ENCODE data around the gene SLC16A8.
"Not testable (repeated sequence)": the region's sequence is repeated elsewhere in the genome, so short reads cannot be mapped to it uniquely, and the experiment has no call there.

Gene SLC16A8

DNA sequence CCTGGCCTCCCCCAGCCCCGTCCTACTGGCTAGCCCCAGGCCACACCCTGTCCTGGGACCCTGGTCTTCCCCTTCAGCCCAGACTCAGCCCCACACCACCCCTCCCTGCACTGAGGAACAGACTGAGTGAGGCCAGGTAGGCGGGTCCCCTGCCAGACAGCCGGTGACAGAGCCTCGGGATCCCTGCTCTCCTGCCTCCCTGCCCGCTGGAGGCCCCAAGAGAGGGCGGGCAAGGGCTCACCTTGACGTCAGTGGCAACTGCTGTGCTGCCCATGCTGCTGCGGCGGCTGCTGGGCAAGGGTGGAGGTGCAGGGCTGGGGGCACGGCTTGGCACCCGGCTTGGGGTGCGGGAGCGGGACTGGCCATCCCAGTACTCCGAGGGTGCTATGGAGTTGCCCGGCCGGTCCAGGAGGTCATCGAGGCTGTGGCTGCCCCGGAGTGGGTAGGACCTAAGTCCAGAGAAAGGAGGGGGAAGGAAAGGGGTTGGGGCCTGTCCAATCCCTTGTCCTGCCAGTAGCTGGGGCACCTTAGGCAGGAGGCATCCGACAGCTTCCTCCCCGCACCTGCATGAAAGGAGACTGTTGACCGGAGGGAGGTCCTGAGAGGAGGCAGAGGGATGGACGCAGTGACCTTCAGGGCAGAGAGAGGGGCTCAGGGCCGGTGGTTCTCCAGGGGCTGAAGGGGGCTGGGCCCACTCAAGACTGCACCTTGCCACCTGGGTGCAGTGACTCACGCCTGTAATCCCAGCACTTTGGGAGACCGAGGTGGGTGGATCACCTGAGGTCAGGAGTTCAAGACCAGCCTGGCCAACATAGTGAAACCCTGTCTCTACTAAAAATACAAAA, 2.2 kb upstream of the SLC16A8 start:
- DNase-seq (ENCODE audit: low read depth) = no peak

DNA sequence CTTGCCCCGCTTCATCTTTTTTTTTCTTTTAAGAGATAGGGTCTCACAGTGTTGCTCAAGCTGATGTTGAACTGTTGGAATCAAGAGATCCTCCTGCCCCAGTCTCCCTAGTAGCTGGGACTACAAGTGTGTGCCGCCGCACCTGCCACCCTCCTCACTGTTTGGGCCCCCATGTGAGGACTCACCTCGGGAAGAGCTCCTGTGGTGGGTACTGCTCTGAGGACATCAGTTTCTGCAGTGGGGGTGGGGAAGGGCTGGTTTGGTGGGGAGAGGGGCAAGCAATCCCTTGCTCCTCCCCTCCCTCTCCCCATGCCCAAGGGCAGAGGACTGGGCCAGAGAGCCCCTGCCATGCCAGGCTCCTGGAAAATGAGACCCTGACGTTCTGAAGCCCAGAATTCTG, 1.5 kb upstream of the SLC16A8 start:
- DNase-seq (ENCODE audit: low read depth) = no peak

DNA sequence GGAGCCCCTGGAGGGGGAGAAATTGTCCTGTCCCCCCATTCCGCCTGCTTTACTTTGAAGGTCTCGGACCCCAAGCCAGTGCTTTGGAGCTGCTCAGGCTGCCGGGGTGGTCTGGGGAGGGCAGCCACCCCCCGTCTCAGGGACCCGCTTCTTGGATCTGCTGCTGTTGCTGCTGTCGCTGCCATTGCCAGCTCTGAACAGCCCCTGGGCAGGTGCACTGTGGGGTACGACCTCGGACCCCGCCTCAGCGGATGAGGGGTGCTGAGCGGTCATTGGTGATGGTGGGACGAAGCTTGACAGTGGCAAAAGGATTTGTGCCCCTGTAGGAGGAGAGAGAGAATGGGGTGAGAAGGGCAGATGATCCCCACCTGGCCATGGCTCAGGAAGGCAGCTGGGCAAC, 1.1 kb upstream of the SLC16A8 start:
- DNase-seq (ENCODE audit: low read depth) = no peak

DNA sequence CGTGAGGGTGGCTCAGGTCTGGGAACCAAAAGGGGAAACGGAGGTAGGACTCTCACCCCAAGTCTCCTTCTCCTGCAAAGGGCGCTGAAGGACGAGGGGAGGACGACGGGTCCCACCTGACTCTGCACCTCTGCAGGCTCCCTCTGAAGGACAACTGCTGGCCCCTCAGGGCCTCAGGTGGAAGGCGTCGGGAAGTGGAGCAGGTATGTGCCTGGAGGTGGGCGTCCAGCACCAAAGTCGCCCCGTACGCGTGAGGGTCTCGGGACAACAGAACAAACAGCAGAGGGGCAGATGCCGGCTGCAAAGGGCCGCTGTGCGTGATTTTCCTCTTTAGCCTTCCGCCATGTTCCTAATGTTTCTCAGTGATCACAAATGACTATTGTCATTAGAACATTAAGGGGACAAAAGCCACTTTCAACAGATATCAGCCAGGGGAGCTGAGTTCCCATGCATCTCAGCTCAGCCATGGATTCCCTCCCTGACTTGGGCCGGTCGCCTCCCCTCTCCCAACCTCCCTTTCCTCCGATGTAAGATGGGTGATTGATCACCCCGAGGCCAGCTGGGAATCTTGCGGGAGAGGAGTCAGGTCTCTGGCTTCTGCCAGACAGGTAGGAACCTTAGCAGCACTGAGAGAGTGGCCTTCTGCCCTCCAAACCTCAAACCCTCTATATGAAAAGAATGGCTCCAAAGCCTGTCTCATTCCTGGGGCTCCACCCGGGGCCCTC, 836 bp downstream of the SLC16A8 start:
- DNase-seq (ENCODE audit: low read depth) = no peak

DNA sequence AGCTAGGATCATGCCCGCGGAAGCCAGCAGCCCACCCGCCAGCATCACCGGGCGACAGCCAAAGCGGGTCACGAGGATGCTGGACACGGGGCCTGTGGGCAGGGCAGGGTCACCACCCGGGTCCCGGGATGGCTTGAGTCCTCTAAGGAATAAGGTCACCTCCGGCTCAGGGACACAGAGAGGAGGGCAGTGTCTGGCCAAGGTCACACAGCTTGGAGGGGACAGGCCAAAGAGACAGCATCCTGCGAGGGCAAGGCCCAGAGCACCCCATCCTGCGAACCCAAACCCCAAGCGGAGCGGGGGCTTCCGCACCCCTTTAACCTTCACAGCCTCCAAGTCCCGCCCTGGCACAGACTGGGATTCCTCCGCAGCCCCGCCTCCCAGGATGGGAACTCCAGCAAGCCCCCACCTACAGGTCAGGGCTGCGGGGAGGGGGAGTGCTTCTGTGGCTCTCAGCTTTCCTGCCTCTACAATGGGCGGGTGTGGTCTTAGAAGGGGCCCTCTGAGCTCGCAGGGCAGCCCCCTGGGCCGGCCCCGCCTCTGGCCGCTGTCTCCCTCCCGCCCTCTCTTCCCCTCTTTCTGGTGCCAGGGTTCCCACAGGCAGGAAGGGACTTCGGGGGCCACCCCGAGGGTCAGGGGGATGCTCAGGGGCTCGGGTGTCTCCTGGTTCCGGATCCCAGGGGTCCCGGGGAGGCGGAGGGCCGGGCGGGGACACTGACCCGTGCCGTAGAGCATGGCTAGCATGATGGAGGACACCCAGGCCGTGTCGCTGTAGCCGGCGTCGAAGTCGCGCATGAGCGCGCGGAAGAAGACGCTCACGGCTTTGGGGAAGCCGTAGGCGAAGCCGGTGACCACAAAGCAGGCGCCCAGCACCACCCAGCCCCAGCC, 1.8 kb downstream of the SLC16A8 start:
- DNase-seq (ENCODE audit: low read depth) = no peak

DNA sequence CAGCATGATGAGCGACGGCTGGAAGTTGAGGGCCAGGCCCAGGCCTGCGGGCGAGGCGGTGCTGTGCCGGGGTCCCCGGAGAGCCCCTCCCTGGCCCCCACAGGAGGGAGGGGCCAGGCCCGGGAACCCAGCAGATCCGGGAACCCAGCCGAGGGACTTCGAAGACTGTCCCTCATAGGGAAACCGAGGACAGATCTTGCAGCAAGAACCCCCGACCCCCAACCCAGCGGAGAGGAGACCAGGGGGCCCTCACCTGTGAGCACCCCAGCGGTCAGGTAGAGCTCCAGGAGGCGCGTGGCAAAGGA, 2.4 kb downstream of the SLC16A8 start:
- no peak for DNase-seq (ENCODE audit: low read depth)

DNA sequence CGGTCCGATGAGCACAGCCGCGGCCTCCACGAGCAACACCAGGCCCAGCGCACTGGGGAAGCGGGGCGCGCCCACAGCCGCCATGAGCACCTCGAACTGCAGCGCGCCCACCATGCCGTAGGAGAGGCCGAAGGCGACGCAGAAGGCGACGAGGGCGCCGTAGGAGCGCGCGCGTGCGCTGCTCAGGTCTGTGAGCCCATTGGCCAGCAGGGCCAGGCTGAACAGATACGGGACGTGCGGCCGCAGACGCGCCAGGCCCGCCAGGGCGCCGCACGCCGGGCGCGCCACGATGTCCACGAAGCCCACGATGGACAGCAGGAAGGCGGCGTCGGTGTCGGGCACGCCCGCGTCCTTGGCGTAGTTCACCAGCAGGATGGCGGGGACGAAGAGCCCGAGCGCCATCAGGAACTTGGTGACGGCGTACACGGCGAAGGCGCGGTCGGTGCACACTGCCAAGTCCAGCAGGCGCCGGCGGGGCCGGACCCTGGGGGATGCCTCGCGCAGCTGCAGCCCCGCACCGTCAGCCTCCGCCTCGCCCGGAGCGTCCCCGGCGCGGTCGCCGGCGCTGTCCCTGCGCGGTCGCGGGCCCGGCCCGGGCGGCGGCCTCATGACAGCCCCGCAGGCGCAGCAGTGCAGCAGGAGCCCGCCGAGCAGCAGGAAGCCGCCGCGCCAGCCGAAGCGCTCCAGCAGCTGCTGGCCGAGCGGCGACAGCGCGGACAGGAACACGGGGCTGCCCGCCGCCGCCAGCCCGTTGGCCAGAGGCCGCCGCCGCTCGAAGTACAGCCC, 2.9 kb downstream of the SLC16A8 start:
- DNase-seq (ENCODE audit: low read depth) = no peak

DNA sequence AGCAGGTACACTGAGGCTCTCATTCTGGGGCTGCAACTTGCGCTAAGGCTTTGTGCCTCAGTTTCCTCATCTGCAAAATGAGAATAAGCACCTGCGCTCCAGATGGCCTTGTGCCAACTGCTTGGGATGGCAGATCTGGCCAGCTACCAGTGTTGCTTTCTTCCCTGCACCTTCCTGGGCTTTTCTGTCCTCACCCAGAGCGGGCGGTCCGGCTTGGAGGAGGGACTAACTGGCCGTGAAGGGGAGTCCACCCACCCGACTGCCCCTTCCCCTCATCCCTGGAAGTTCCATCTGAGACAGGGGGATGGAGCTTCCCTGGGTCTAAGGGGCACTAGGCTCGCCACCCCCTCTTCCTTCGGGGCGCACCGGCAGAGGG, 3.5 kb downstream of the SLC16A8 start:
- DNase-seq (ENCODE audit: low read depth) = no peak

DNA sequence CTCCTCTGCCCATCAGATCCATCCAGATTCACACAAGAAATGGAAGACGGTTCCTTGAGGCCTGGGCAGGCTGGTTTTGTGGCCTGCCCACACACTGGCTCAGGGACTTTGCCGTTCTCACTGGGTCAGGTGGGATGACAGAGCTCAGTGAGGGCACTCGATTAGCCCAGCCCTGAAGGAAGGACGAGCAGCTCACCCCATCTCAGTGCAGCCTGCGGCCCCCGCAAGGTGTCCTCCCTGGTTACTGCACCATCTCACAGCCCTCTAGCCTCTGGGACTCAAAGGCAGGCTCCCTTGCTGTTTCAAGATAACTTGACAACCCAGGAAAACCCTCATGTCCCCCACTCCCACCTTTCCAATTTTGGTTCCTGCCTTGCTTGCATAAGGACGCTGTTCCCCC, 4.2 kb downstream of the SLC16A8 start:
- no peak for DNase-seq (ENCODE audit: low read depth)

DNA sequence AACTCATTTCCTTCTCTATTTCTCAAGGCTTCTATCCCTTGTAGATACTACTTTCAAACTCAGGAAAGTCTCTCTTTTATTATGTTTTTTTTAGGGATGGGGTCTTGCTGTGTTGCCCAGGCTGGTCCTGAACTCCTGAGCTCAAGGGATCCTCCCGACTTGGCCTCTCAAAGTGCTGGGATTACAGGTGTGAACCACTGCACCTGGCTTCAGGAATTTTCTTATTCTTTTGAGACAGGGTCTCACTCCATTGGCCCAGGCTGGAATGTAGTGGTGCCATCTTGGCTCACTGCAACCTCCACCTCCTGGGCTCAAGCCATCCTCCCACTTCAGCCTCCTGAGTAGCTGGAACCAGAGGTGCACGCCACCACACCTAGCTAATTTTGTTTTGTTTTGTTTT, 4.8 kb downstream of the SLC16A8 start:
- not testable (repeated sequence) for DNase-seq (ENCODE audit: low read depth)

DNA sequence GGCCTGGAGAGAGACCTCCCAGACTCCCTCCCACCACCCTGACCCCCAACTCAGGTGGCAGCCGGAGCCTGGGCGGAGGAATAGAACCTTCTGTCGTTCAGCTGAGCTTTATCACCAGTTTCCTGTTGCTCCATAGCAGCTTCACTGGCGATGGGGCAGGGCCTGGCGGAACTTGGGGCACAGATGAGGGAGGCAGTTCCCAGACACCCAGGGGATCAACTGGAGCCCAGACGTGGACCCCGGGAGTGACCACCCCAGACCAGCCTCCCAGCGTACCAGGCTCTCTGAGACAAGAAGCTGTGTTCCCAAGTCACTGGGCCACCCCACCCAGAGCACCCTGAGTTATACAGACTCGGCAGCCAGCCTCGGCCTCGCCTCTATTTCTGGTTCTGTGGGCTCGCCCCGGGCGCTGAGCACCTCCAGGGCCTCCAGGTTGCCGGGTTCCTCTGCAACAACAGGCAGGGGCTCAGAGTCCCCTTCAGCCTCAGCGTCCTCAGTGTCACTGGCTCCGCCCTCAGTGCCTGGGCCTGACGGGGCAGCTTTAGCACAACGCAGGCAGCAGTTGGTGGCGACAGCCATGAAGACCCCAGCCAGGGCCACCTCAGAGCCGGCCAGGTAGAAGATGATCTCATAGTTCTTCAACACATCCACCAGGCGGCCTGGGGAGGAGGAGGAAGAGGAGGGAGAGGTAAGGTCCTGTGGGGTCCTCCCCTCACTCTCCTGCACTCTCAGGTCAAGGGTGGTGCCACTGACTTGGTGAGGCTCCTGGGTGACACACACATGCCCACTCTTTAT, 5.7 kb downstream of the SLC16A8 start:
- DNase-seq (ENCODE audit: low read depth) = no peak

DNA sequence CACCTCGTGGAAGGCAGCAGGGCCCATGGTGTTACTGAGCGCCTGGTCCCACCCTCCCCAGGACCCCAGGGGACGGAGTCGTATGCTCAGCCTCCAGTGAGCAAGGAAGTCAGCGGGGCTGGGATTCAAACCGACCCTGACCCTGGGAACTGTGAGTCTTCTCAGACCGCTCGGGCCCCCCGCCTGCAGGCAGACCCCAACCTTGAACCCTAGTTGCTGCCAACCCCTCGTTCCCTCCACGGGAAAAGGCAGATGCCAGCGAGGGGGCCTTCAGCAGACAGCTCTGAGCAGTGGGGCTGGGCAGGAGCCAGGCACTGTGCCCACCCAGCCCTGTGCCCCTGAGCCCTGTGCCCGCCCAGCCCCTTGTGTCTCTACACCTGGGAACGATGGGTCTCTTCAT, 6.4 kb downstream of the SLC16A8 start:
- no peak for DNase-seq (ENCODE audit: low read depth)

DNA sequence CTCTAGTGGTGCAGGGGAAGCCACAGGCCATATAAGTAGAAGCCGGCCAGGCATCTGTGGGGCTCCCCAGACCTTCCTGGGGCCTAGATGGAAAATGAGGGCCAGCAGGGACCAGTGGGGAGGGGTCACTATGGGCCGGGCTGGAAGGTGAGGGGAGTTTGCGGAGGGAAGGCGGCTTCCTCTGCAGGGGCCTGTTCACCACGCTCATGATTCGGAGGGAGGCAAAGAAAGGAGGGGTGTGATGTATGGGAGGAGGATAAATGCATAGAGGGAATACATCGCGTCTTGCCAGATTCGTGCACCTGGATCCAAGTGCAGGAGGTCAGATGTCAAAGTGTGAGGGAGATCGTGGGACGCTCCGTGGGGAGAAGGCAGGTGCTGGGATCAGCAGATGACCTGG, 6.9 kb downstream of the SLC16A8 start:
- DNase-seq (ENCODE audit: low read depth) = no peak

DNA sequence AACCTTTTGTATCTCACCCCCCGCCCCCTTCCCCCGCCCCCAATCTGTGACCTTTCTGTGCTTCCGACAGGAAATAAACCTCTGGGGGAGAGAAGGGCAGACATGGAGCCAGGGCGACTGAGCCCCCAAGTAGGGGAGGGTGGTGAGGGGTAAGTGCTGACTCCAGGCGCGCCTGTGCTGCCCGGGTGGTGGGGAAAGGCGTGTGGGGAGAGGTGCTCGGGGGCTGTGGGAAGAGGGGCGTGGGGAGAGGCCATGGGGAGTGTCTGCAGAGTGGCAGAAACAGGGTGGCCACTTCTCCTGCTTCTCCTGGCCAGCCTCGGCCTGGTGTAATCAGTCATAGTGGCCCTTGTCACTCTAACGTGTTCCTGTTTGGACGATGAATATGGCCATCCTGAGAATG, 8.0 kb downstream of the SLC16A8 start:
- no peak for DNase-seq (ENCODE audit: low read depth)

DNA sequence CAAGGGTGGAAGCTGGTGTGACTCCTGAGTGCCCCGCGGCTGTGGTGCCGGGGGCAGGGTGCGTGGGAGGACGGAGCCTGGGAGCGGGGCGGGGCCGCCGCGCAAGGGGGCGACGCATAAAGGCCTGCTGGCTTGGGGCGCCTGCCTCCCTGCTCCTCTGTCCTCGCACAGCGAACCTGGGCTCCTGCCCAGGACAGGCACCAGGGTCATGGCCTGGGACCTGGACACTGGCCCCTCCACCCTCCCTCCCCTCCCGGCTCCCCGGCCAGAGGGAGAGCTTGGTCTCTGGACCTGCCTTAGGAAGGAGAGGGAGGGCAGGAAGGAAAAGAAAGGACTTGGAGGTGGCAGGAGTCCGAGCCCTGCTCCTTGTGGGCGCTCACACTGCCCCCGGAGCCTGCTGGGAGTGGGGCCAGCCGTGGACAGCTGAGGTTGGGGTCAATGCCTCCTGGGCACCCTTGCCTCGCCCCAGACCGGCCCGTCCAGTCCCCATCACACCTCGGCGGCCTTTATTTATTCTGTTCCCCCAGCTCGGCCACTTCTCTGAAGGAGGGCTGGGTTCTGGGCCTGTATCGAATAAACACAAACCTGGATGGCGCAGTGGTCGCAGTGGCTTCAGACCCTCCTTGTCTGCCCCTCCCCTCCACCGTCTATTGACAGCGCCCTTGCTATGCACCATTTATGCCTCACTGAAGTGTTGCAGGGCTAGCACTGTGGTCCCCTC, 8.7 kb downstream of the SLC16A8 start:
- no peak for DNase-seq (ENCODE audit: low read depth)

DNA sequence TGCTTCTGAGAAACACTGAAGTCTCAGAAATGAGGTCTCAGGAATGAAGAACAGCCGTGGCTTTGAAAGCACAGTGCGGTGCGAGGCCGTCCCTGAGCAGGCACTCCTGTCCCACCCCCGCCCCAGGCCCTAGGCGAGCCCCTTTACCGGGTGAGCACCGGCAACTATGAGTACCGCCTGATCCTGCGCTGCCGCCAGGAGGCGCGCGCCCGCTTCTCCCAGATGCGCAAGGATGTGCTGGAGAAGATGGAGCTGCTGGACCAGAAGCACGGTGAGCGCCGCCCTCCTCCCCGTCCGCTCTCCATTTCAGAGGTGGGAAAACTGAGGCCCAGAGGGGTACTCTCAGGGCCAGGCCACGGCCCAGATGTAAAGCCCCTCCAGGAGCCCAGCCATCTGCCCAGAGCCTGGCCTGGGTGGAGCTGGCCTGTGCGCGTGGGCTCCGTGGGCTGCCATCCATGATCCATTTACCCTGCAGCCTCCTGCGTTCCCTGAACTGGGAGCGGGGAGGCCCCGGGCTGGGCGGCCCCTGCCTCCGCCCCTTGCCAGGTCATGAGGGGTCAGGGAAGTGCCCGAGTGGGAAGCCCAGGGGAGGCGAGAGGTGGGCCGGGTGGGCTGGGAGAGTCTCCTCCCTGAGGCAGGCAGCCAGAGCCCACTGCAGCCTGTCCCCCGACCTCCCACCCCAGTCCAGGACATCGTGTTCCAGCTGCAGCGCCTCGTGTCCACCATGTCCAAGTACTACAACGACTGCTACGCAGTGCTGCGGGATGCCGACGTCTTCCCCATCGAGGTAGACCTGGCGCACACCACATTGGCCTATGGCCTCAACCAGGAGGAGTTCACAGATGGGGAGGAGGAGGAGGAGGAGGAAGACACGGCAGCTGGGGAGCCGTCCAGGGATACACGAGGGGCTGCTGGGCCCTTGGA, 9.5 kb downstream of the SLC16A8 start:
- no peak for DNase-seq (ENCODE audit: low read depth)

DNA sequence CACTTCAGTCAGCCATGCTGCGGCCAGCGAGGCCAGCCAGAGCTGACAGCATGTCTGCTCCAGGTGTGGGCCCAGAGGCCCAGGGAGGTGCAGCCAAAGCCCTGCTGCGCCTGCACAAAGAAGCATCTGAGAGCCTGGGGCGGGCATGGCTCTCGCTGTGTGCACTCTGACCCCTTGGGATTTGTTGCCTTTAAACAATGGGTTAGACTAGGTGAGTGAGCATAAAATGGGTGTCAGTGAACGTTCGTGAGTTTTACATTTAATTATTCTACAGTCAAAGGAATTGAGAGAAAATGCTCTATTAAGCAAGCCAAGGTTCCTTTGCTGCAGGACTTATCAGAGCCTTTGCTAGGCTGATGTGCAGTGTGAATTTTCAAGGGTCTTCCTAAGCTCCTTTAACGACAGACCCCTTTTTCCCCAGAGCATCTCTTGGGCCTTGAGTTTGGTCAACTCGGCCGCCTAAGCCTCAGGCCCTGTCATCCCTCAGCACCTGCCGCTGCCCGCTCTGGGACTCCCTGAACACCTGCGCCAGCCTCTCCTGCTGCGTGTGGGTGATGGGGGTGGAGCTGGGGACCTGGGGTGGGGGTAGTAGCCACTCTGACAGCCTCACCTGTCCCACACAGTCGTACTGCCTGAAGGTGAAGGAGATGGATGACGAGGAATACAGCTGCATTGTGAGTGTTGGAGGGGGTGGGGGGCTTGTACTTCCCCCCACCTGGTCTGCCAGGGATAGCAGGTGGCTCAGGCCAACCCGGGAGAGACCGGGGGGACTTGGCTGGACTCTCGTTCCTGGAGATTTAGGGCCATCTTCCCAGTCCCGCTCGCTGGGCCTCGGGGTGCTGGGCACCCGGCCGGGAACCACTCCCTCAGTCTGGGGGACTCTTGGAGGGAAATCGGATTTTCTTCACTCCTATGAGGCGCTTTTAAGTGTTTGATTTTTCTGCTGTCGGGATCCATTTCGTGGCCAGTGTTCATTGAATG, 10.5 kb downstream of the SLC16A8 start:
- no peak for DNase-seq (ENCODE audit: low read depth)

Measured in stimulated activated CD8-positive, alpha-beta memory T cell treated with anti-CD3 and anti-CD28 coated beads, Interleukin-4, amount 100 ng/mL, for 24 hours (primary cell).